ENCODE data around the gene DLG4.

Gene DLG4

GRCh38 chr17:7229504-7229903 is 9.9 kb upstream of the DLG4 start (continued):
- TF ChIP-seq CREB5 (CRISPR knock-in tag; IDR thresholded peaks at IDR 0.05; ENCODE audit: low read depth) (no peak), ZFP30 (CRISPR knock-in tag; IDR thresholded peaks at IDR 0.05) (no peak), ZNF70 (CRISPR knock-in tag; IDR thresholded peaks at IDR 0.05) (no peak), ZNF565 (CRISPR knock-in tag; conservative IDR thresholded peaks at IDR 0.05; ENCODE audit: low read depth) (no peak), TOX (CRISPR knock-in tag; IDR thresholded peaks at IDR 0.05; ENCODE audit: borderline replicate concordance) (no peak), CSDC2 (CRISPR knock-in tag; IDR thresholded peaks at IDR 0.05) (no peak), ESRRG (CRISPR knock-in tag; IDR thresholded peaks at IDR 0.05) (no peak), OSR1 (CRISPR knock-in tag; IDR thresholded peaks at IDR 0.05) (no peak), ARNTL (CRISPR knock-in tag; IDR thresholded peaks at IDR 0.05; ENCODE audit: borderline replicate concordance, low read depth) (no peak)

- TF ChIP-seq ZNF565 (CRISPR knock-in tag; conservative IDR thresholded peaks at IDR 0.05; ENCODE audit: low read depth): no peak
- TF ChIP-seq ZNF70 (CRISPR knock-in tag; IDR thresholded peaks at IDR 0.05): no peak
- no peak for TF ChIP-seq ESRRG (CRISPR knock-in tag; IDR thresholded peaks at IDR 0.05)
- TF ChIP-seq PPARA (CRISPR knock-in tag; IDR thresholded peaks at IDR 0.05; ENCODE audit: borderline replicate concordance): no peak
- ATAC-seq: no peak
Observed at GRCh38 chr17:7228920-7229319, 9.3 kb upstream of the DLG4 start.

- ATAC-seq: no peak
- no peak for TF ChIP-seq TCF4 (CRISPR knock-in tag; IDR thresholded peaks at IDR 0.05; ENCODE audit: borderline replicate concordance)
- TF ChIP-seq PPARA (CRISPR knock-in tag; IDR thresholded peaks at IDR 0.05; ENCODE audit: borderline replicate concordance): no peak
- TF ChIP-seq SNAI2 (CRISPR knock-in tag; IDR thresholded peaks at IDR 0.05): no peak
- no peak for TF ChIP-seq ZNF565 (CRISPR knock-in tag; conservative IDR thresholded peaks at IDR 0.05; ENCODE audit: low read depth)
- TF ChIP-seq RARB (CRISPR knock-in tag; IDR thresholded peaks at IDR 0.05): no peak
- TF ChIP-seq ZNF70 (CRISPR knock-in tag; IDR thresholded peaks at IDR 0.05): no peak
- TF ChIP-seq GLIS3 (CRISPR knock-in tag; IDR thresholded peaks at IDR 0.05): no peak
- no peak for TF ChIP-seq ISL1 (CRISPR knock-in tag; IDR thresholded peaks at IDR 0.05)
- no peak for TF ChIP-seq CSDC2 (CRISPR knock-in tag; IDR thresholded peaks at IDR 0.05)
- TF ChIP-seq PATZ1 (CRISPR knock-in tag; IDR thresholded peaks at IDR 0.05; ENCODE audit: borderline replicate concordance): no peak
- TF ChIP-seq OSR1 (CRISPR knock-in tag; IDR thresholded peaks at IDR 0.05): no peak
- TF ChIP-seq ZFP3 (CRISPR knock-in tag; IDR thresholded peaks at IDR 0.05): no peak
- no peak for TF ChIP-seq TOX (CRISPR knock-in tag; IDR thresholded peaks at IDR 0.05; ENCODE audit: borderline replicate concordance)
Observed at GRCh38 chr17:7226721-7227710, 7.4 kb upstream of the DLG4 start.

GRCh38 chr17:7225711-7226331 is 6.2 kb upstream of the DLG4 start:
- no peak for TF ChIP-seq ZNF8 (CRISPR knock-in tag; IDR thresholded peaks at IDR 0.05)

GRCh38 chr17:7224661-7225111 is 5.0 kb upstream of the DLG4 start:
- ATAC-seq: no peak
- TF ChIP-seq OSR1 (CRISPR knock-in tag; IDR thresholded peaks at IDR 0.05) (no peak), PPARA (CRISPR knock-in tag; IDR thresholded peaks at IDR 0.05; ENCODE audit: borderline replicate concordance) (no peak), ZNF565 (CRISPR knock-in tag; conservative IDR thresholded peaks at IDR 0.05; ENCODE audit: low read depth) (no peak), GLIS3 (CRISPR knock-in tag; IDR thresholded peaks at IDR 0.05) (no peak), SNAI2 (CRISPR knock-in tag; IDR thresholded peaks at IDR 0.05) (no peak), CSRNP3 (CRISPR knock-in tag; IDR thresholded peaks at IDR 0.05) (no peak), ARNTL (CRISPR knock-in tag; IDR thresholded peaks at IDR 0.05; ENCODE audit: borderline replicate concordance, low read depth) (no peak), ESRRG (CRISPR knock-in tag; IDR thresholded peaks at IDR 0.05) (no peak), TSHZ2 (CRISPR knock-in tag; IDR thresholded peaks at IDR 0.05) (no peak), ZNF70 (CRISPR knock-in tag; IDR thresholded peaks at IDR 0.05) (no peak), TOX (CRISPR knock-in tag; IDR thresholded peaks at IDR 0.05; ENCODE audit: borderline replicate concordance) (no peak), ZFP3 (CRISPR knock-in tag; IDR thresholded peaks at IDR 0.05) (no peak), ZC3H10 (CRISPR knock-in tag; IDR thresholded peaks at IDR 0.05) (no peak), ISL1 (CRISPR knock-in tag; IDR thresholded peaks at IDR 0.05) (no peak)

More at GRCh38 chr17:7225711-7226331, 6.2 kb upstream of the DLG4 start:
- no peak for ATAC-seq
